SK-N-SH (cell line): ENCODE measurements around the gene SERPINB2. TPM values are rescaled to one million over a fixed set of nuclear protein-coding genes. Genes with fewer than 3 reads are reported as not detected.

ENCODE experiments used
- CTCF ChIA-PET: fragments of 300-600, 350-600 bp; formaldehyde crosslinking; extraction: SDS; loops from one replicate; lab custom pipeline; 2021; lab: Yijun Ruan, JAX
- POLR2A ChIA-PET: fragments of 350-600 bp; sonication (Branson Sonifier 250); formaldehyde crosslinking; extraction: SDS; loops from one replicate; lab custom pipeline; 2020; ENCODE audit warnings: antibody characterized with exemption, inconsistent platforms; lab: Yijun Ruan, JAX
- DNase-seq: peaks from one replicate; pipeline ENCODE4 v3.0.0; 2012
- H2AFZ ChIP-seq: fragments of 200-600 bp; sonication (generic); 2 replicates; pipeline ENCODE4 v1.8.1; 2016; ENCODE audit warnings: antibody characterized with exemption, mild to moderate bottlenecking, low read depth
- H3F3A ChIP-seq: fragments of 200-600 bp; sonication (generic); replicated peaks from 2 replicates; pipeline ENCODE3; 2016; ENCODE audit warnings: antibody characterized with exemption, mild to moderate bottlenecking; ENCODE audit not compliant: insufficient read depth
- H3K27ac ChIP-seq, 2 experiments: fragments of 200-500 bp in 1 of 2; fragments of 200-600 bp in 1 of 2; sonication (Bioruptor generic) in 1 of 2; sonication (generic), shearing (Covaris generic) in 1 of 2; 2 replicates each; pipeline versions ENCODE4 v1.5.1 to v1.6.1; 2014 to 2016; ENCODE audit warnings: low read depth in 2 of 2, inconsistent platforms in 1 of 2, low read length in 1 of 2, mild to moderate bottlenecking in 1 of 2, mixed read lengths in 1 of 2
- H3K27me3 ChIP-seq: fragments of 200-600 bp; sonication (generic), shearing (Covaris generic); 2 replicates; pipeline ENCODE4 v1.6.1; 2016; ENCODE audit warnings: mixed run types; ENCODE audit not compliant: insufficient read depth
- H3K36me3 ChIP-seq, 2 experiments: fragments of 200-500 bp in 1 of 2; fragments of 200-600 bp in 1 of 2; sonication (Bioruptor generic) in 1 of 2; sonication (generic) in 1 of 2; replicated peaks in 1 of 2; 2 replicates each; pipeline versions ENCODE3 to v1.5.1; 2014 to 2016; ENCODE audit warnings: low read length in 1 of 2, mild to moderate bottlenecking in 1 of 2; ENCODE audit not compliant: insufficient read depth in 2 of 2, control insufficient read depth in 1 of 2
- H3K4me1 ChIP-seq, 2 experiments: fragments of 200-500 bp in 1 of 2; fragments of 200-600 bp in 1 of 2; sonication (Bioruptor generic) in 1 of 2; sonication (generic), shearing (Covaris generic) in 1 of 2; 2 replicates each; pipeline versions ENCODE4 v1.5.1 to v1.6.1; 2014 to 2016; ENCODE audit warnings: low read depth in 1 of 2, low read length in 1 of 2, mixed run types in 1 of 2; ENCODE audit not compliant: insufficient read depth in 2 of 2, control insufficient read depth in 1 of 2
- H3K4me2 ChIP-seq: fragments of 200-600 bp; sonication (generic), shearing (Covaris generic); 2 replicates; pipeline ENCODE4 v1.6.1; 2017; ENCODE audit warnings: mixed run types
- H3K4me3 ChIP-seq, 2 experiments: fragments of 200-500 bp in 1 of 2; fragments of 200-600 bp in 1 of 2; sonication (Bioruptor generic) in 1 of 2; sonication (generic), shearing (Covaris generic) in 1 of 2; 2 replicates each; pipeline versions ENCODE4 v1.5.1 to v1.8.1; 2014 to 2016; ENCODE audit warnings: low read depth in 2 of 2, inconsistent platforms in 1 of 2, low read length in 1 of 2, mild to moderate bottlenecking in 1 of 2, mixed read lengths in 1 of 2, moderate library complexity in 1 of 2
- H3K79me2 ChIP-seq: fragments of 200-600 bp; sonication (generic); 2 replicates; pipeline ENCODE4 v1.8.1; 2017; ENCODE audit warnings: mild to moderate bottlenecking; ENCODE audit not compliant: insufficient read depth
- H3K9ac ChIP-seq: fragments of 200-600 bp; sonication (generic); 2 replicates; pipeline ENCODE4 v1.6.1; 2017; ENCODE audit warnings: mixed run types
- H3K9me2 ChIP-seq: fragments of 200-600 bp; sonication (generic); 2 replicates; pipeline ENCODE4 v1.6.1; 2017; ENCODE audit warnings: mixed run types
- H3K9me3 ChIP-seq: fragments of 200-600 bp; sonication (generic); 2 replicates; pipeline ENCODE4 v1.6.1; 2017; ENCODE audit warnings: mixed run types, mild to moderate bottlenecking, moderate library complexity
- H4K20me1 ChIP-seq: fragments of 200-600 bp; sonication (generic); 2 replicates; pipeline ENCODE4 v1.6.1; 2017; ENCODE audit warnings: mild to moderate bottlenecking, mixed run types; ENCODE audit not compliant: insufficient read depth
- FOSL2 ChIP-seq: IDR thresholded peaks from 2 replicates; pipeline ENCODE4 v1.4.0; 2012; ENCODE audit warnings: low read depth, mild to moderate bottlenecking, moderate library complexity, borderline replicate concordance
- GABPA ChIP-seq: IDR thresholded peaks from 2 replicates; pipeline ENCODE4 v1.4.0; 2012; ENCODE audit warnings: low read depth, mild to moderate bottlenecking
- JUND ChIP-seq: IDR thresholded peaks from 2 replicates; pipeline ENCODE4 v1.4.0; 2012
- NFIC ChIP-seq: IDR thresholded peaks from 2 replicates; pipeline ENCODE4 v1.4.0; 2012; ENCODE audit warnings: borderline replicate concordance
- PBX3 ChIP-seq: IDR thresholded peaks from 2 replicates; pipeline ENCODE4; 2012
- REST ChIP-seq: IDR thresholded peaks from 2 replicates; pipeline ENCODE4 v1.6.1; 2012; ENCODE audit warnings: mild to moderate bottlenecking, low read depth, low read length, moderate library complexity
- RXRA ChIP-seq: IDR thresholded peaks from 2 replicates; pipeline ENCODE4 v1.4.0; 2012; ENCODE audit warnings: low read depth, mild to moderate bottlenecking, borderline replicate concordance
- WGBS: methylation state at CpG from one replicate; pipeline ENCODE4 v1.1.6; 2017; ENCODE audit warnings: low lambda C conversion rate; 5-methylcytosine and 5-hydroxymethylcytosine counted together
- polyA plus RNA-seq, 3 experiments: library from polyadenylated mRNA; depleted of rRNA; stranded (reverse); fragments of >200 nt; gene quantifications; 2 replicates each; pipeline ENCODE4 v1.2.3, GENCODE V29; 2012

SERPINB2 gene
- polyA plus RNA-seq, 1 of the 3 experiments (the other 2 are of a cell fraction), result 5.9 TPM

GRCh38 chr18:63869374-63869773 lies 18.1 kb upstream of the SERPINB2 start:
- DNase-seq, result no peak
- Histone ChIP-seq H3K4me3 (no peak overlapping the region), H4K20me1 (no peaks in the 10 kb centered on the region), H3K79me2 (no peaks in the 10 kb centered on the region), H2AFZ (no peak overlapping the region), H3K27ac (no peak overlapping the region; a peak in 1 of 4 replicates), H3K9me2 (no peaks in the 10 kb centered on the region), H3K27me3 (no peaks in the 10 kb centered on the region), H3K9me3 (no peaks in the 10 kb centered on the region)
- CTCF ChIA-PET, result interaction anchor here (1.2 kb wide), 1 partner anchor 28 kb away, joined by 3 read pairs; no protein-coding TSS in a partner anchor
- POLR2A ChIA-PET, result no interaction called here
- TF ChIP-seq GABPA, result peak; percentile 42; the same call in 1 of the 2 replicates
- TF ChIP-seq PBX3, result peak; percentile 21; the same call in 1 of the 2 replicates
- no peak for TF ChIP-seq NFIC
- TF ChIP-seq, all 33 proteins: peak for 2
- Histone ChIP-seq H3F3A (no peaks in the 10 kb centered on the region), H3K4me2 (no peak overlapping the region), H3K9ac (no peak overlapping the region), H3K36me3 (no peaks in the 10 kb centered on the region), H3K4me1 (no peaks in the 10 kb centered on the region)
- whole genome bisulfite sequencing, result 40% methylated on average over 9 of the region's 9 CpGs

- no peak overlapping the region for H3K4me2 ChIP-seq
- no peak for DNase-seq
These were observed 17.7 kb upstream of the SERPINB2 start for GRCh38 chr18:63869851-63870250.

More at GRCh38 chr18:63869851-63870250, 17.7 kb upstream of the SERPINB2 start:
- no peak overlapping the region for H3K4me3 ChIP-seq
- H4K20me1 ChIP-seq, result no peaks in the 10 kb centered on the region
- H2AFZ ChIP-seq, result no peak overlapping the region
- no peak overlapping the region for H3K9ac ChIP-seq
- no peaks in the 10 kb centered on the region for H3K36me3 ChIP-seq
- no peaks in the 10 kb centered on the region for H3K79me2 ChIP-seq
- no peaks in the 10 kb centered on the region for H3K9me2 ChIP-seq
- H3K4me1 ChIP-seq, result no peaks in the 10 kb centered on the region
- H3K27ac ChIP-seq, result no peak overlapping the region; a peak in 1 of 4 replicates
- H3K9me3 ChIP-seq, result no peaks in the 10 kb centered on the region
- TF ChIP-seq REST, result no peak
- no peak for TF ChIP-seq RXRA
- TF ChIP-seq FOSL2, result peak; percentile 46; the same call in 1 of the 2 replicates
- TF ChIP-seq JUND, result 0 out of 2 replicates have a peak, but pooled peaks have one; percentile 12
- H3K27me3 ChIP-seq, result no peaks in the 10 kb centered on the region
- no peaks in the 10 kb centered on the region for H3F3A ChIP-seq
- 16% methylated on average over 3 of the region's 3 CpGs for WGBS
- POLR2A ChIA-PET, result no interaction called here
- CTCF ChIA-PET, result interaction anchor here (1.2 kb wide), 1 partner anchor 28 kb away, joined by 3 read pairs; no protein-coding TSS in a partner anchor
